HG03095 (cell line): ENCODE data around the gene ZSWIM5.
"Not testable (repeated sequence)": the region's sequence is repeated elsewhere in the genome, so short reads cannot be mapped to it uniquely, and the experiment has no call there.

ENCODE experiments used
- ATAC-seq: cut with Tn5 transposase; IDR thresholded peaks from one replicate; pipeline ENCODE4 v1.9.1; 2021; ENCODE audit warnings: moderate library complexity; ENCODE audit not compliant: unreplicated experiment

ZSWIM5 gene

DNA sequence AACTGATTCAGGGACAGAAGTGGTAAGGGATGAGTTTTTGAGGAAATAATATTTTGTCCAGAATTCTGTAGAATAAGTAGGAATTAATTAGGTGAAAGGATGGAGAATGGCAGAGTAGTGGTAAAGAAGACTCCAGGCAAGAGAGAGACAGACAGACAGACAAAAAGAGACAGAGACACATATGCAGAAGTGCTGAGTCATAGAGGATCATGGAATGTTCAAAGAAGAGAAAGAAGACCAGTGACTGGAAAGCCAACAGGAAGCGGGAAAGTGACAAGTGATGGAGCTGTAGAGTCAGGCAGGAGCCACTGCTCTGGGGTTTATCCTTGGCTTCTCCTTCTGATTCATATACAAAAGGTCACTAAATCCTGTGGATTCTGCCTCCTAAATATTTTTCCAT lies 108.5 kb downstream of the ZSWIM5 start:
- ATAC-seq = no peak

- ATAC-seq = no peak
Measured at GRCh38 chr1:45097079-45097478, 109.3 kb downstream of the ZSWIM5 start.

GRCh38 chr1:45095450-45095849 lies 111.0 kb downstream of the ZSWIM5 start:
- no peak for ATAC-seq

DNA sequence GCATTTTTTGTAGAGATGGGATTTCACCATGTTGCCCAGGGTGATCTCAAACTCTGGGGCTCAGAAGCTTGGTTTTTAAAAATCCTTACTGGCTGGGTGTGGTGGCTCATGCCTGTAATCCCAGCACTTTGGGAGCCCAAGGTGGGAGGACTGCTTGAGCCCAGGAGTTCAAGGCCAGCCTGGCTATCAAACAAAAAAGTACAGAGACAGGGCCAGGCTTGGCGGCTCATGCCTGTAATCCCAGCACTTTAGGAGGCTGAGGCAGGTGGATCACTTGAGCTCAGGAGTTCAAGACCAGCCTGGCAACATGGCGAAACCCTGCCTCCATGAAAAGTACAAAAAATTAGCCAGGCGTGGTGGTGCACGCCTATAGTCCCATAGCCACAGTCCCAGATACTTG lies 112.0 kb downstream of the ZSWIM5 start:
- not testable (repeated sequence) for ATAC-seq

GRCh38 chr1:45093334-45093733 lies 113.1 kb downstream of the ZSWIM5 start:
- no peak for ATAC-seq

DNA sequence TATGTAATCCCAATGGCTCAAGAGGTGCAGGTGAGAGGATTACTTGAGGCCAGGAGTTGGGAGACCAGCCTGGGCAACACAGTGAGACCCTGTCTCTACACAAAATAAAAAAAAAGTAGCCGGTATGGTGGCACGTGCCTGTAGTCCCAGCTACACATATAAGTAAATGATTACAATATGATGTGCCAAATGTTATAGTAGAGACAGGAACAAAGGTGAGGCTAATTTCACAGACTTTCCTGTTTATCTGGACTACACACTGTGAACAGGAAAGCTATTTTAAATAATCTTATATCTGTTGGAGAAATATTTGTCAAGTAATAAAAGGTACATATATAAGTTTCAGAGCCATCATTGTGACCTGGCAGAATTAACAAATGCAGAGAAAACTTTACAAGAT lies 116.7 kb downstream of the ZSWIM5 start:
- no peak for ATAC-seq

GRCh38 chr1:45084562-45084961 lies 121.8 kb downstream of the ZSWIM5 start:
- ATAC-seq = no peak

DNA sequence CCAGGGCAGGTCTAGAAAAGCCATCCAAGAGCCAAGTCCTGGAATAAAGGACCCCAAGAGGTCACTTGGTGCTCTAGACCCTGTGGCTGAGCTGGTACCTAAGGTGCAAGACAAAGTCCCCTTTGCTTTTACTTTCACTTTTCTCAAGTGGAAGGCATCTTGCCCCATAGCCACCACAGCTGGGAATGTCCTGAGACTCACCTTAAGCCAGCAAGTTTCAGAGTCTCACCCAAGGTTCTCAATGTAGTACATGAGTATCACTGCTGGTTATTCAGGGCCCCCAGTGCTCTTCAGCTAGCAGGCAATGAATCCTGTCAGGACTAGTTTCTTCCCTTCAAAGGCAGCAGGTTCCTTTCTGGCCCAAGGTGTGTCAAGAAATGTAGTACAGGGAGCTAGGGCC lies 126.9 kb downstream of the ZSWIM5 start:
- no peak for ATAC-seq

DNA sequence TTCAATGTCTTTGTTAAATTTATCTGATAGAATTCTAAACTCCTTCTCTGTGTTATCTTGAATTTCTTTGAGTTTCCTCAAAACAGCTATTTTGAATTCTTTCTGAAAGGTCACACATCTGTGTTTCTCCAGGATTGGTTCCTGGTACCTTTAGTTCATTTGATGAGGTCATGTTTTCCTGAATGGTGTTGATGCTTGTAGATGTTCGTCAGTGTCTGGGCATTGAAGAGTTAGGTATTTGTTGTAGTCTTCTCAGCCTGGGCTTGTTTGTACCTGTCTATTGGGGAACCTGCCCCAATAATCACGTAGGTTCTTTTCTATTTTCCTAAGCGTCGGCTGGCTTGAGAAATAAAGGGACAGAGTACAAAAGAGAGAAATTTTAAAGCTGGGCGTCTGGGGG lies 129.4 kb downstream of the ZSWIM5 start:
- ATAC-seq = not testable (repeated sequence)

- no peak for ATAC-seq
Measured at GRCh38 chr1:45071567-45071966, 134.8 kb downstream of the ZSWIM5 start.

GRCh38 chr1:45067806-45068205 lies 138.6 kb downstream of the ZSWIM5 start:
- ATAC-seq = no peak

- ATAC-seq = no peak
Measured at GRCh38 chr1:45065083-45065482, 141.3 kb downstream of the ZSWIM5 start.

DNA sequence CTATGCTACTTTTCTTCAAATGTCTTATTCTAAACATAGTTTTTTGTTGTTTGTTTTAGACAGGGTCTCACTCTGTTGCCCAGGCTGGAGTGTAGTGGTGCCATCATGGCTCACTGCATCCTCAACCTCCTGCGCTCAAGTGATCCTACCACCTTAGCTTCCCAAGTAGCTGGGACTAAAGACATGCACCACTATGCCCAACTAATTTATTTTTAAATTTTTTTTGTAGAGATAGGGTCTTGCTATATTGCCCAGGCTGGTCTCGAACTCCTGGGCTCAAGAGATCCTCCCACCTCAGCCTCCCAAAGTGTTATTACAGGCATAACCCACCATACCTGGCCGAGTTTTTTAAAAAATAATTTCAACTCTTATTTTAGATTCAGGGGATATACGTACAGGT lies 143.9 kb downstream of the ZSWIM5 start:
- not testable (repeated sequence) for ATAC-seq

DNA sequence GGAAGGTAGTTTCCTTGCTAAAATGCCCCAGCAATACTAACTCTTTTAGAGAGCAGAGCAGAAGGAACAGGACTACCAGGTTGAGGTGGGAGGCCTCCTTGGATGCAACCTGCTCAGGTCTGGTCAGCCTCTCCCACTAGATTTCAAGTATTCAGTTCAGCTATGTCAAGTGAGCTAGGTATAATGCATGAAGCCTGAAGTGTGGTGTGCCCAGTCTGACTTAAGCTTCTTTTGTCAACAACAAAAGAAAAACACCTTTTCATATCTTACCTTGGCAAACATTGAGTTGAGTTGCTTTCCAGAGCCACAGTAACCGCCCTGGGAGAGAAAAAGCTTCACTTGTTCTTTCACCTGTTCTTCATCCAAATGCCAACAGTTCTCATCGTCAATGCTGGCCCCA lies 146.6 kb downstream of the ZSWIM5 start:
- no peak for ATAC-seq

DNA sequence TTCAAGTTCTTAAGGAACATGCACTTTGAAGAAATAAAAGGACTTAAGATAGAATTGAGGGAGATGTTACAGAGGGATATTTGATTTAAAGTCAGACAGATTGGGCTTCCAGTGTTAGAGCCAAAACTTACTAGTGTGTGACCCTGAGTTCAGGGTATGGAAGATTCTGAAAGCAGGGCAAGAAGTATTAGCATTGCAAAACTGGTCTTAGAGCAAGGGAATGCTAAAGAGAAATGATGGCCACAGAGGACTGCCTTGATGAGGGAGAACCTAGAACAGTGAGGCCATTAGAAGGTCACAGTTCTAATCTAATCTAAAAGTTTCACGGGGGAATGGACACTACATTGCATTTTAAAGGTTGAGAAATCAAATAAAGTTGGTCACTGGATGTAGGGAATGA lies 148.9 kb downstream of the ZSWIM5 start:
- no peak for ATAC-seq

- ATAC-seq = no peak
Measured at GRCh38 chr1:45051005-45051772, 155.2 kb downstream of the ZSWIM5 start.

DNA sequence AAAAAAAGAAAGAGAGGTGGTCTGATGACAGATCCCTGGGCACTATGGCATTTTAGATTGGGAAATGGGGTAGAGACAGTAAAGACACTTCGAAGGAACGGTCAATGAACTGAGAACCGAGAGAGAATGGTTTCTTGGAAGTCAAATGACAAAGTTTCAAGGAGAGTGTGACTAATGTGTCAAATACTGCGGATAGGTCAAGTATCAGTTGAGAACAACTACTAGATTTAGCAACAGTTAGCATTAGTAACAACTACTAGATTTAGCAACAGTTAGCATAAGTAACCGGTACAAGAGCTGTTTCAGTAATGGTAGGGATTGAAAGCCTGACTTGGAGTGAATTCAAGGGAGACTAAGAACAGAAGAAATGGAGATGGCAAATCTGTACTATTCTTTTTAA lies 159.4 kb downstream of the ZSWIM5 start:
- no peak for ATAC-seq

- ATAC-seq = no peak
Measured at GRCh38 chr1:45044916-45045315, 161.5 kb downstream of the ZSWIM5 start.

- no peak for ATAC-seq
Measured at GRCh38 chr1:45043094-45043493, 163.3 kb downstream of the ZSWIM5 start.

GRCh38 chr1:45040297-45040696 lies 166.1 kb downstream of the ZSWIM5 start:
- no peak for ATAC-seq

DNA sequence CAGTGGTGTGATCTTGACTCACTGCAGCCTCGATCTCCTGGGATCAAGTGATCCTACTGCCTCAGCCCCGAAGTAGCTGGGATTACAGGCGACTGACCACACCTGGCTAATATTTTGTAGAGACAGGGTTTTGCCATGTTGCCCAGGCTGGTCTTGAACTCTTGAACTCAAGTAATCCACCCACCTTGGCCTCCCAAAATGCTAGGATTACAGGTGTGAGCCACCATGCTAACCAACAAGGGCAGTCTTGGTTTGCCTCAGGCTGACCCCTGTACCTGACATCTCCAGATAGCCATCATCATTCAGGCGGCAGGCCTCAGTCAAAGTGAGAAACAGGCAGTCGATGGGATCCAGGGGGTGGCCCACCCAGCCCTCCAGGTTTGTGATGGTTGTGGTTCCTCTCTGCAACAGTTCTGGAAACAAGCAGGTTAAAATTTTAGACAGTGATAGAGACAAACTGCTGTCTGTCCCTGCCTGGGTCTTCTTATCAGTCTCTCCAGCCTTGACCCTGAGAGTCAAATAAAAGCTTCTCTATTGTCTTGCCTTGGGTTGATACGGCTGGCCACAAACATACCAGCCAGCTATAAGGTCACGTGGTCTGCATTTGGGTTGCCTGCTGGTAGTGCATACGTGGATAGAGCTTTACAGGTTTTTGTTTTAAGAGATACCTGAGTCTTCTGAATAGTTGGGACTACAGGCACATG lies 167.6 kb downstream of the ZSWIM5 start:
- ATAC-seq = no peak

GRCh38 chr1:45038240-45038639 lies 168.2 kb downstream of the ZSWIM5 start:
- no peak for ATAC-seq

- ATAC-seq = no peak
Measured at GRCh38 chr1:45037456-45037855, 168.9 kb downstream of the ZSWIM5 start.
